A673 (cell line): Measurements from ENCODE around the gene GPNMB. TPM values are rescaled to one million over a fixed set of nuclear protein-coding genes. Genes with fewer than 3 reads are reported as not detected.

Experiments used
- BruUV-seq: library from RNA; stranded (reverse); fragments of 400-500 nt; replicated peaks from 2 replicates; lab custom pipeline; 2021; lab: Mats Ljungman, UMichigan
- CTCF ChIA-PET: fragments of 300-600 bp; sonication (Branson Sonifier 250); formaldehyde crosslinking; loops from one replicate; lab custom pipeline; 2022; ENCODE audit warnings: antibody characterized with exemption; lab: Charles Lee
- POLR2A ChIA-PET: fragments of 300-600 bp; sonication (Branson Sonifier 250); formaldehyde crosslinking; loops from one replicate; lab custom pipeline; 2022; ENCODE audit warnings: antibody characterized with exemption; ENCODE audit not compliant: low non-redundant PET; lab: Charles Lee
- DNase-seq: peaks from one replicate; pipeline ENCODE4 v3.0.0-alpha.2; 2015; ENCODE audit warnings: low spot score
- H3K27ac ChIP-seq: fragments of 200-600 bp; sonication (generic); 2 replicates; pipeline ENCODE4 v1.5.1; 2016; ENCODE audit warnings: mixed run types, low read depth, mild to moderate bottlenecking, mixed read lengths, antibody characterized with exemption, low read length; ENCODE audit not compliant: poor library complexity, severe bottlenecking
- H3K27me3 ChIP-seq: fragments of 200-600 bp; sonication (generic); replicated peaks from 2 replicates; pipeline ENCODE4 v1.6.1; 2017; ENCODE audit warnings: mixed run types, low read depth, mild to moderate bottlenecking, mixed read lengths, antibody characterized with exemption, low read length; ENCODE audit not compliant: insufficient read depth, poor library complexity
- H3K36me3 ChIP-seq: fragments of 200-600 bp; sonication (generic); 2 replicates; pipeline ENCODE4 v1.6.1; 2016; ENCODE audit warnings: mixed run types, mild to moderate bottlenecking, mixed read lengths, antibody characterized with exemption, low read length; ENCODE audit not compliant: insufficient read depth, poor library complexity, severe bottlenecking
- H3K4me1 ChIP-seq: fragments of 200-600 bp; sonication (generic); 2 replicates; pipeline ENCODE4 v1.6.1; 2017; ENCODE audit warnings: mixed run types, mild to moderate bottlenecking, mixed read lengths, antibody characterized with exemption, low read length; ENCODE audit not compliant: insufficient read depth, poor library complexity, severe bottlenecking
- H3K4me3 ChIP-seq: fragments of 200-600 bp; sonication (generic); 2 replicates; pipeline ENCODE4 v1.5.1; 2016; ENCODE audit warnings: low read depth, mixed run types, mild to moderate bottlenecking, mixed read lengths, low read length; ENCODE audit not compliant: poor library complexity, severe bottlenecking
- H3K9me3 ChIP-seq: fragments of 200-600 bp; sonication (generic); 2 replicates; pipeline ENCODE4 v1.6.1; 2016; ENCODE audit warnings: mixed run types, low read depth, mild to moderate bottlenecking, mixed read lengths, antibody characterized with exemption, low read length; ENCODE audit not compliant: poor library complexity, severe bottlenecking
- EZH2 ChIP-seq: fragments of 200-600 bp; sonication (generic); IDR thresholded peaks from 2 replicates; pipeline ENCODE4 v1.6.1; 2017; ENCODE audit warnings: borderline replicate concordance, low read depth, mild to moderate bottlenecking, mixed read lengths, antibody characterized with exemption, low read length; ENCODE audit not compliant: poor library complexity, severe bottlenecking
- intact Hi-C: fragments of 100-400 bp; cut with micrococcal nuclease; formaldehyde crosslinking; loops from one replicate; pipeline ENCODE4 v1.10.0; 2022; ENCODE audit not compliant: unreplicated experiment
- total RNA-seq: library from RNA; stranded (reverse); gene quantifications from 2 replicates; pipeline ENCODE4 v1.2.3, GENCODE V29; 2021
- TF ChIP-seq, protein P1 (sequence below): fragments of 300-800, 200-600 bp; sonication (generic); conservative IDR thresholded peaks from 2 replicates; pipeline ENCODE4 v1.5.1; 2017; ENCODE audit warnings: low read depth, mild to moderate bottlenecking, antibody characterized with exemption, low read length, moderate library complexity, mixed read lengths

The GPNMB gene
- total RNA-seq, 1 experiment from 2014 or later: 2.1 TPM

DNA sequence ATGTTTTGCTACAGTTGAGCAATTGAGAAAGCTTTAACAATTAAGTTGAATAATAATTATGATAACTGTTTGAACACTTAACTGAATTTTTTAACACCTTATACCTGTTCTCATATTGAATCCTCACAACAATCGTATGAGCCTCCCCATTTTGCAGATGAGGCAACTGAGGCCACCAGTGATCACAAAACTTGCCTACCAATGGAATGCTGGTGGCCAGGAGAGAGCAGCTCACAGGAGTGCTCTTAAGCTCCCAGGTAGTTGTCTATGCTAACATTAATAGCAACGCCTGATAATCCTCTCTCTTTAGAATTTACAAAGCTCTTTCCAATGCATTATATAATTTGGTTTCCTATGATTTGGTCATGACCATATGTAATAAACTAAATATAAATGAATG lies 21.6 kb downstream of the GPNMB start:
- Histone ChIP-seq H3K9me3 (no peaks in the 10 kb centered on the region), H3K27ac (no peak overlapping the region), H3K27me3 (no peaks in the 10 kb centered on the region), H3K4me1 (no peaks in the 10 kb centered on the region), H3K36me3 (no peaks in the 10 kb centered on the region), H3K4me3 (no peak overlapping the region)
- DNase-seq: no peak
- CTCF ChIA-PET: no interaction called here
- no TSS peak for BruUV-seq
- intact Hi-C loops: no loop called here
- TF ChIP-seq, protein P1, sequence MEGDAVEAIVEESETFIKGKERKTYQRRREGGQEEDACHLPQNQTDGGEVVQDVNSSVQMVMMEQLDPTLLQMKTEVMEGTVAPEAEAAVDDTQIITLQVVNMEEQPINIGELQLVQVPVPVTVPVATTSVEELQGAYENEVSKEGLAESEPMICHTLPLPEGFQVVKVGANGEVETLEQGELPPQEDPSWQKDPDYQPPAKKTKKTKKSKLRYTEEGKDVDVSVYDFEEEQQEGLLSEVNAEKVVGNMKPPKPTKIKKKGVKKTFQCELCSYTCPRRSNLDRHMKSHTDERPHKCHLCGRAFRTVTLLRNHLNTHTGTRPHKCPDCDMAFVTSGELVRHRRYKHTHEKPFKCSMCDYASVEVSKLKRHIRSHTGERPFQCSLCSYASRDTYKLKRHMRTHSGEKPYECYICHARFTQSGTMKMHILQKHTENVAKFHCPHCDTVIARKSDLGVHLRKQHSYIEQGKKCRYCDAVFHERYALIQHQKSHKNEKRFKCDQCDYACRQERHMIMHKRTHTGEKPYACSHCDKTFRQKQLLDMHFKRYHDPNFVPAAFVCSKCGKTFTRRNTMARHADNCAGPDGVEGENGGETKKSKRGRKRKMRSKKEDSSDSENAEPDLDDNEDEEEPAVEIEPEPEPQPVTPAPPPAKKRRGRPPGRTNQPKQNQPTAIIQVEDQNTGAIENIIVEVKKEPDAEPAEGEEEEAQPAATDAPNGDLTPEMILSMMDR: no peak
- no peak for TF ChIP-seq EZH2
- POLR2A ChIA-PET: interaction anchor here (0.5 kb wide), 1 partner anchor 23 kb away, joined by 5 read pairs; no protein-coding TSS in a partner anchor

- H3K4me3 ChIP-seq: no peak overlapping the region
- no peaks in the 10 kb centered on the region for H3K27me3 ChIP-seq
- intact Hi-C loops: no loop called here
- no peak overlapping the region for H3K27ac ChIP-seq
- no peak for TF ChIP-seq EZH2
- TF ChIP-seq, protein P1: no peak
- H3K36me3 ChIP-seq: no peaks in the 10 kb centered on the region
- POLR2A ChIA-PET: no interaction called here
- BruUV-seq: no TSS peak
- CTCF ChIA-PET: no interaction called here
- peaks cover 5% of the 10 kb centered on the region for H3K4me1 ChIP-seq
- DNase-seq: no peak
- no peaks in the 10 kb centered on the region for H3K9me3 ChIP-seq
These were observed 22.2 kb downstream of the GPNMB start for GRCh38 chr7:23268746-23269145.

- TF ChIP-seq, protein P1: no peak
- no peak for TF ChIP-seq EZH2
- CTCF ChIA-PET: interaction anchor here (0.6 to 1.1 kb wide), 4 partner anchors 19 to 425 kb away, joined by 3 read pairs; no protein-coding TSS in a partner anchor
- no peak overlapping the region for H3K27ac ChIP-seq
- POLR2A ChIA-PET: no interaction called here
- no peak overlapping the region for H3K4me3 ChIP-seq
- no peaks in the 10 kb centered on the region for H3K27me3 ChIP-seq
- peaks cover 8% of the 10 kb centered on the region for H3K4me1 ChIP-seq
- intact Hi-C loops: loop anchor here (2.0 to 5.0 kb wide), 2 partner anchors 275 to 440 kb away; partner anchors contain the start of gene STK31
- H3K36me3 ChIP-seq: no peaks in the 10 kb centered on the region
- no TSS peak for BruUV-seq
- no peaks in the 10 kb centered on the region for H3K9me3 ChIP-seq
- no peak for DNase-seq
These were observed 25.7 kb downstream of the GPNMB start for GRCh38 chr7:23272275-23272674.
